22Rv1 (cell line): ENCODE data around the gene EFCAB9.

Experiments
- ZFX ChIP-seq: fragments of 450-650 bp; IDR thresholded peaks from 2 replicates; pipeline ENCODE4 v1.6.1; 2017; ENCODE audit warnings: antibody characterized with exemption, borderline replicate concordance
- TF ChIP-seq, protein P1 (sequence below): fragments of 450-650 bp; IDR thresholded peaks from 2 replicates; pipeline ENCODE4 v1.5.1; 2017; ENCODE audit warnings: mild to moderate bottlenecking

GRCh38 chr5:172238334-172238733 is 44.4 kb downstream of the EFCAB9 start:
- TF ChIP-seq, protein P1, sequence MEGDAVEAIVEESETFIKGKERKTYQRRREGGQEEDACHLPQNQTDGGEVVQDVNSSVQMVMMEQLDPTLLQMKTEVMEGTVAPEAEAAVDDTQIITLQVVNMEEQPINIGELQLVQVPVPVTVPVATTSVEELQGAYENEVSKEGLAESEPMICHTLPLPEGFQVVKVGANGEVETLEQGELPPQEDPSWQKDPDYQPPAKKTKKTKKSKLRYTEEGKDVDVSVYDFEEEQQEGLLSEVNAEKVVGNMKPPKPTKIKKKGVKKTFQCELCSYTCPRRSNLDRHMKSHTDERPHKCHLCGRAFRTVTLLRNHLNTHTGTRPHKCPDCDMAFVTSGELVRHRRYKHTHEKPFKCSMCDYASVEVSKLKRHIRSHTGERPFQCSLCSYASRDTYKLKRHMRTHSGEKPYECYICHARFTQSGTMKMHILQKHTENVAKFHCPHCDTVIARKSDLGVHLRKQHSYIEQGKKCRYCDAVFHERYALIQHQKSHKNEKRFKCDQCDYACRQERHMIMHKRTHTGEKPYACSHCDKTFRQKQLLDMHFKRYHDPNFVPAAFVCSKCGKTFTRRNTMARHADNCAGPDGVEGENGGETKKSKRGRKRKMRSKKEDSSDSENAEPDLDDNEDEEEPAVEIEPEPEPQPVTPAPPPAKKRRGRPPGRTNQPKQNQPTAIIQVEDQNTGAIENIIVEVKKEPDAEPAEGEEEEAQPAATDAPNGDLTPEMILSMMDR = no peak
- no peak for TF ChIP-seq ZFX
